Ishikawa (cell line): ENCODE results near the gene IRF2.
A peak's percentile ranks its signal among the peaks of the same experiment; 100 is the strongest.

Experiments
- CREB1 ChIP-seq: IDR thresholded peaks from 2 replicates; pipeline ENCODE4 v1.6.1; 2012; ENCODE audit warnings: low read depth
- TCF12 ChIP-seq: IDR thresholded peaks from 2 replicates; pipeline ENCODE4 v1.6.1; 2012; ENCODE audit warnings: low read depth
- TEAD4 ChIP-seq: IDR thresholded peaks from 2 replicates; pipeline ENCODE4 v1.6.1; 2012
- TF ChIP-seq, protein P1 (sequence below): IDR thresholded peaks from 2 replicates; pipeline ENCODE4 v1.6.1; 2012; ENCODE audit warnings: low read depth, mild to moderate bottlenecking

GRCh38 chr4:184400375-184400870 lies 73.9 kb downstream of the IRF2 start:
- TF ChIP-seq, protein P1, sequence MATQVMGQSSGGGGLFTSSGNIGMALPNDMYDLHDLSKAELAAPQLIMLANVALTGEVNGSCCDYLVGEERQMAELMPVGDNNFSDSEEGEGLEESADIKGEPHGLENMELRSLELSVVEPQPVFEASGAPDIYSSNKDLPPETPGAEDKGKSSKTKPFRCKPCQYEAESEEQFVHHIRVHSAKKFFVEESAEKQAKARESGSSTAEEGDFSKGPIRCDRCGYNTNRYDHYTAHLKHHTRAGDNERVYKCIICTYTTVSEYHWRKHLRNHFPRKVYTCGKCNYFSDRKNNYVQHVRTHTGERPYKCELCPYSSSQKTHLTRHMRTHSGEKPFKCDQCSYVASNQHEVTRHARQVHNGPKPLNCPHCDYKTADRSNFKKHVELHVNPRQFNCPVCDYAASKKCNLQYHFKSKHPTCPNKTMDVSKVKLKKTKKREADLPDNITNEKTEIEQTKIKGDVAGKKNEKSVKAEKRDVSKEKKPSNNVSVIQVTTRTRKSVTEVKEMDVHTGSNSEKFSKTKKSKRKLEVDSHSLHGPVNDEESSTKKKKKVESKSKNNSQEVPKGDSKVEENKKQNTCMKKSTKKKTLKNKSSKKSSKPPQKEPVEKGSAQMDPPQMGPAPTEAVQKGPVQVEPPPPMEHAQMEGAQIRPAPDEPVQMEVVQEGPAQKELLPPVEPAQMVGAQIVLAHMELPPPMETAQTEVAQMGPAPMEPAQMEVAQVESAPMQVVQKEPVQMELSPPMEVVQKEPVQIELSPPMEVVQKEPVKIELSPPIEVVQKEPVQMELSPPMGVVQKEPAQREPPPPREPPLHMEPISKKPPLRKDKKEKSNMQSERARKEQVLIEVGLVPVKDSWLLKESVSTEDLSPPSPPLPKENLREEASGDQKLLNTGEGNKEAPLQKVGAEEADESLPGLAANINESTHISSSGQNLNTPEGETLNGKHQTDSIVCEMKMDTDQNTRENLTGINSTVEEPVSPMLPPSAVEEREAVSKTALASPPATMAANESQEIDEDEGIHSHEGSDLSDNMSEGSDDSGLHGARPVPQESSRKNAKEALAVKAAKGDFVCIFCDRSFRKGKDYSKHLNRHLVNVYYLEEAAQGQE, result no peak
- peak; percentile 44; the same call in 1 of the 2 replicates for TF ChIP-seq TCF12
- TF ChIP-seq TEAD4, result peak; percentile 51; the same call in 1 of the 2 replicates
- TF ChIP-seq CREB1, result no peak
